Esophagus squamous epithelium (tissue), 5 donors: ENCODE results near the gene ISM2. TPM values are rescaled to one million over a fixed set of nuclear protein-coding genes. Genes with fewer than 3 reads are reported as not detected.

Experiments used
- DNase-seq: peaks from one replicate; lab custom pipeline; 2025; lab: John Stamatoyannopoulos, UW
- H3K27ac ChIP-seq, 4 donors: fragments of 200-600 bp; sonication (generic); one replicate each; pipeline ENCODE4 v1.5.1; 2016 to 2019; ENCODE audit warnings: mild to moderate bottlenecking in 1 of 4
- H3K27me3 ChIP-seq, 4 donors: fragments of 200-600 bp; sonication (generic); 1 replicate in 3 of 4; 2 replicates in 1 of 4; pipeline versions ENCODE4 v1.5.1 to v1.6.0; 2017 to 2021; ENCODE audit warnings: antibody characterized with exemption in 1 of 4
- H3K36me3 ChIP-seq, 3 donors: fragments of 200-600 bp; sonication (generic); one replicate each; pipeline ENCODE4 v1.5.1; 2016 to 2019
- H3K4me1 ChIP-seq, 3 donors: fragments of 200-600 bp; sonication (generic); one replicate each; pipeline ENCODE4 v1.5.1; 2017 to 2019
- H3K4me3 ChIP-seq, 4 donors: fragments of 200-600 bp; sonication (generic); 1 replicate in 3 of 4; 2 replicates in 1 of 4; pipeline ENCODE4 v1.5.1; 2016 to 2019; ENCODE audit warnings: mild to moderate bottlenecking in 2 of 4, moderate library complexity in 1 of 4
- H3K9me3 ChIP-seq, 3 donors: fragments of 200-600 bp; sonication (generic); one replicate each; pipeline ENCODE4 v1.5.1; 2016 to 2019
- CTCF ChIP-seq, 6 experiments: fragments of 450-650 bp in 4 of 6; fragments of 200-600 bp in 2 of 6; sonication (generic) in 2 of 6; IDR thresholded peaks; one replicate each; pipeline ENCODE4 v1.5.1; 2016 to 2019; ENCODE audit warnings: antibody characterized with exemption in 6 of 6, mild to moderate bottlenecking in 4 of 6, moderate library complexity in 4 of 6
- POLR2A ChIP-seq, 4 donors: fragments of 450-650 bp; IDR thresholded peaks; one replicate each; pipeline ENCODE4 v1.6.1; 2017; ENCODE audit warnings: antibody characterized with exemption in 4 of 4, mild to moderate bottlenecking in 4 of 4, moderate library complexity in 3 of 4
- WGBS, 2 donors: methylation state at CpG; one replicate each; pipeline ENCODE4 v1.1.5; 2018; 5-methylcytosine and 5-hydroxymethylcytosine counted together
- intact Hi-C: fragments of 100-400 bp; cut with DNase I; formaldehyde crosslinking; loops from one replicate; pipeline ENCODE4 v1.15.0; 2022
- total RNA-seq, 4 donors: library from RNA; depleted of rRNA; stranded (reverse); fragments of >200 nt; gene quantifications; one replicate each; pipeline ENCODE4 v1.1.0, GENCODE V29; 2016
- donor health status: DM: yes; HTN: yes; CAD: no.

ISM2 gene
- total RNA-seq, 4 donors from 2014 or later: 1.6 to 1.7 TPM; not detected in 2

- DNase-seq: no peak
- TF ChIP-seq CTCF (IDR thresholded peaks at IDR 0.05) (no peak), POLR2A (IDR thresholded peaks at IDR 0.05) (no peak)
These were observed 28.3 kb downstream of the ISM2 start for GRCh38 chr14:77470224-77470870.

GRCh38 chr14:77469539-77469938, 29.1 kb downstream of the ISM2 start:
- 92 to 93% methylated on average over 1 of the region's 1 CpG for WGBS, 2 donors
- Histone ChIP-seq H3K36me3 (peaks cover 15 to 57% (median 50%) of the 10 kb centered on the region in 3 donors), H3K27me3 (no peaks in the 10 kb centered on the region), H3K4me1 (peaks cover 0 to 28% (median 4%) of the 10 kb centered on the region in 3 donors), H3K4me3 (no peak overlapping the region), H3K9me3 (no peaks in the 10 kb centered on the region), H3K27ac (peak overlapping the region in 1 of 4 donors; percentile 43)
- DNase-seq: no peak
- no peak for TF ChIP-seq CTCF (IDR thresholded peaks at IDR 0.05)
- no peak for TF ChIP-seq POLR2A (IDR thresholded peaks at IDR 0.05)
- intact Hi-C loops: loop anchor here (10.0 kb wide), 1 partner anchor 75 kb away; no protein-coding TSS in a partner anchor

More at GRCh38 chr14:77470224-77470870, 28.3 kb downstream of the ISM2 start:
- peak overlapping the region in 2 of 4 donors; percentile 43 to 47 for H3K27ac ChIP-seq
- H3K4me1 ChIP-seq: peaks cover 0 to 28% (median 4%) of the 10 kb centered on the region in 3 donors
- intact Hi-C loops: no loop called here
- peaks cover 15 to 49% (median 42%) of the 10 kb centered on the region in 3 donors for H3K36me3 ChIP-seq
- H3K4me3 ChIP-seq: no peak overlapping the region
- 55 to 60% methylated on average over 2 to 5 of the region's 5 CpGs for WGBS, 2 donors
- H3K9me3 ChIP-seq: no peaks in the 10 kb centered on the region
- no peaks in the 10 kb centered on the region for H3K27me3 ChIP-seq

- intact Hi-C loops: loop anchor here (10.0 kb wide), 1 partner anchor 76 kb away; no protein-coding TSS in a partner anchor
These were observed 29.5 kb downstream of the ISM2 start for GRCh38 chr14:77469067-77469505.

GRCh38 chr14:77467801-77468200, 30.8 kb downstream of the ISM2 start:
- no peaks in the 10 kb centered on the region for H3K27me3 ChIP-seq
- H3K4me1 ChIP-seq: peaks cover 0 to 28% (median 4%) of the 10 kb centered on the region in 3 donors
- H3K4me3 ChIP-seq: no peak overlapping the region
- TF ChIP-seq CTCF (IDR thresholded peaks at IDR 0.05) (no peak), POLR2A (IDR thresholded peaks at IDR 0.05) (no peak)
- DNase-seq: no peak
- peaks cover 19 to 75% (median 66%) of the 10 kb centered on the region in 3 donors for H3K36me3 ChIP-seq
- 68 to 69% methylated on average over 5 of the region's 5 CpGs for WGBS, 2 donors
- intact Hi-C loops: loop anchor here (10.0 kb wide), 1 partner anchor 77 kb away; no protein-coding TSS in a partner anchor
- H3K9me3 ChIP-seq: no peaks in the 10 kb centered on the region
- H3K27ac ChIP-seq: no peak overlapping the region

More at GRCh38 chr14:77469067-77469505, 29.5 kb downstream of the ISM2 start:
- 85 to 88% methylated on average over 11 to 14 of the region's 14 CpGs for whole genome bisulfite sequencing, 2 donors
- no peak for DNase-seq
- Histone ChIP-seq H3K27ac (peak overlapping the region in 1 of 4 donors; percentile 43), H3K4me3 (no peak overlapping the region), H3K9me3 (no peaks in the 10 kb centered on the region), H3K4me1 (peaks cover 0 to 28% (median 4%) of the 10 kb centered on the region in 3 donors), H3K36me3 (peaks cover 15 to 62% (median 54%) of the 10 kb centered on the region in 3 donors), H3K27me3 (no peaks in the 10 kb centered on the region)
- TF ChIP-seq CTCF (IDR thresholded peaks at IDR 0.05): no peak
- no peak for TF ChIP-seq POLR2A (IDR thresholded peaks at IDR 0.05)
